IMR-90 (cell line): ENCODE results near the gene TTC31.

Source experiments
- CEBPB ChIP-seq: IDR thresholded peaks from 2 replicates; pipeline ENCODE4 v1.6.1; 2012; ENCODE audit warnings: low read depth, low read length, improper control_type of control experiment
- CHD1 ChIP-seq: IDR thresholded peaks from 2 replicates; pipeline ENCODE4 v1.6.1; 2012; ENCODE audit warnings: low read depth, low read length, improper control_type of control experiment
- CTCF ChIP-seq: conservative IDR thresholded peaks from 2 replicates; pipeline ENCODE4 v1.5.1; 2012; ENCODE audit warnings: mild to moderate bottlenecking, low read depth, low read length, improper control_type of control experiment
- ELK1 ChIP-seq: fragments of 150-350 bp; IDR thresholded peaks from 2 replicates; pipeline ENCODE4 v1.6.1; 2016; ENCODE audit warnings: low read depth, mild to moderate bottlenecking, low read length, moderate library complexity, borderline replicate concordance
- FOS ChIP-seq: fragments of 150-350 bp; IDR thresholded peaks from 2 replicates; pipeline ENCODE4 v1.6.1; 2016; ENCODE audit warnings: low read depth, low read length
- MAFK ChIP-seq: IDR thresholded peaks from 2 replicates; pipeline ENCODE4 v1.6.1; 2012; ENCODE audit warnings: low read depth, low read length, improper control_type of control experiment
- MXI1 ChIP-seq: IDR thresholded peaks from 2 replicates; pipeline ENCODE4 v1.6.1; 2012; ENCODE audit warnings: low read depth, mild to moderate bottlenecking, low read length, moderate library complexity, borderline replicate concordance
- POLR2A ChIP-seq: IDR thresholded peaks from 2 replicates; pipeline ENCODE4 v1.6.1; 2012; ENCODE audit warnings: mild to moderate bottlenecking, low read depth, low read length
- RAD21 ChIP-seq: IDR thresholded peaks from 2 replicates; pipeline ENCODE4 v1.6.1; 2012; ENCODE audit warnings: low read length, improper control_type of control experiment
- RCOR1 ChIP-seq: IDR thresholded peaks from 2 replicates; pipeline ENCODE4 v1.6.1; 2012; ENCODE audit warnings: mild to moderate bottlenecking, low read length, improper control_type of control experiment; ENCODE audit not compliant: insufficient replicate concordance
- RFX5 ChIP-seq: IDR thresholded peaks from 2 replicates; pipeline ENCODE4 v1.8.0; 2012; ENCODE audit warnings: low read depth, mild to moderate bottlenecking, low read length, moderate library complexity

- TF ChIP-seq CTCF, result no peak
- TF ChIP-seq CEBPB, result no peak
- TF ChIP-seq POLR2A, result no peak
- no peak for TF ChIP-seq RFX5
- TF ChIP-seq CHD1, result no peak
- TF ChIP-seq ELK1, result no peak
- no peak for TF ChIP-seq MXI1
- TF ChIP-seq RAD21, result no peak
- no peak for TF ChIP-seq FOS
- no peak for TF ChIP-seq MAFK
- no peak for TF ChIP-seq RCOR1
Observed at GRCh38 chr2:74499267-74499939, 16.5 kb downstream of the TTC31 start, which contains the start of gene LBX2.
